Esophagus (tissue), 2 donors: ENCODE results near the gene SLC16A10. TPM values are rescaled to one million over a fixed set of nuclear protein-coding genes. Genes with fewer than 3 reads are reported as not detected.

Experiments
- H3K27ac ChIP-seq, 2 donors: one replicate each; pipeline ENCODE4 v1.5.1; 2013; ENCODE audit warnings: low read depth in 2 of 2, mild to moderate bottlenecking in 2 of 2, inconsistent platforms in 1 of 2, low read length in 1 of 2, moderate library complexity in 1 of 2
- H3K27me3 ChIP-seq, 2 donors: one replicate each; pipeline ENCODE4 v1.6.1; 2013; ENCODE audit warnings: low read length in 2 of 2, control low read depth in 1 of 2, mild to moderate bottlenecking in 1 of 2; ENCODE audit not compliant: insufficient read depth in 2 of 2, control insufficient read depth in 1 of 2
- H3K36me3 ChIP-seq, 2 donors: one replicate each; pipeline ENCODE4 v1.6.1; 2013; ENCODE audit warnings: low read length in 1 of 2; ENCODE audit not compliant: control insufficient read depth in 2 of 2, insufficient read depth in 2 of 2
- H3K4me1 ChIP-seq, 2 donors: one replicate each; pipeline ENCODE4 v1.6.1; 2013; ENCODE audit warnings: low read length in 1 of 2; ENCODE audit not compliant: control insufficient read depth in 2 of 2, insufficient read depth in 2 of 2
- H3K4me3 ChIP-seq, 2 donors: one replicate each; pipeline ENCODE4 v1.5.1; 2013; ENCODE audit warnings: low read length in 2 of 2, mild to moderate bottlenecking in 2 of 2, low read depth in 1 of 2, moderate library complexity in 1 of 2
- H3K9me3 ChIP-seq, 2 donors: one replicate each; pipeline ENCODE4 v1.6.1; 2013; ENCODE audit warnings: mild to moderate bottlenecking in 2 of 2, low read depth in 1 of 2, low read length in 1 of 2, moderate library complexity in 1 of 2; ENCODE audit not compliant: control insufficient read depth in 2 of 2, insufficient read depth in 1 of 2
- WGBS, 2 donors: extraction: QIAGEN DNeasy Blood & Tissue Kit; methylation state at CpG; one replicate each; pipeline ENCODE4 v1.1.7; 2013; 5-methylcytosine and 5-hydroxymethylcytosine counted together
- polyA plus RNA-seq, 2 donors: library from polyadenylated mRNA; stranded (reverse); fragments of 200-250 nt; gene quantifications; one replicate each; pipeline ENCODE4 v1.2.3, GENCODE V29; 2013
- donor health status: healthy with polysubstance abuse.
- donor health status: Bipolar disorder and iron deficiency.

SLC16A10 gene
- polyA plus RNA-seq, 2 donors = 0.18 to 0.41 TPM

DNA sequence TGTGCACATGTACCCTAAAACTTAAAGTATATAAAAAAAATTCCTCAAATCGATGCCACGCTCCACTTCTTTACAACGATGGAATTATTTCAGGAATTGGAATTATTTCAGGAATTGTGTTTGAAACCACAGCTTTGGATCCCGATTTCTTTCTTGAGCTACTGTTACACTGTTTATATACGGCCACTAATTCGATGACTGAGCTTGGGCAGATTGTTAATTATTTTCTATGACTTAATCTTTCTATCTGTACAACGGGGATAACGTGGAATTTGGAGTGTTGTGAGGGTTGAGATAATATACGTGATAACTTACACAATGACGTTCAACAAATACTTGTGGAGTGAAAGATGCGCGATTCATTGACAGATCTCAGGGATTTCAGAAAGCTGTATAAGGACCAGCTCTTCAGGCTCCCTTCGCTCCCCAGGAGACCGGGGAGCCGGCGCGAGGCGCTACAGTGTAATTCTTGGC lies 171.3 kb downstream of the SLC16A10 start:
- 12 to 16% methylated on average over 18 of the region's 18 CpGs for WGBS, 2 donors
- peak overlapping the region in 1 of 2 donors; percentile 19 for H3K4me3 ChIP-seq
- H3K27me3 ChIP-seq = no peaks in the 10 kb centered on the region
- peaks cover 0 to 3% of the 10 kb centered on the region in 2 donors for H3K4me1 ChIP-seq
- H3K9me3 ChIP-seq = no peaks in the 10 kb centered on the region
- H3K36me3 ChIP-seq = no peaks in the 10 kb centered on the region
- peak overlapping the region in 1 of 2 donors; percentile 58 for H3K27ac ChIP-seq

- peak overlapping the region; percentile 78 to 89 for H3K4me3 ChIP-seq
- H3K9me3 ChIP-seq = no peaks in the 10 kb centered on the region
- H3K27ac ChIP-seq = peak overlapping the region; percentile 98
- H3K27me3 ChIP-seq = no peaks in the 10 kb centered on the region
- WGBS, 2 donors = 1% methylated on average over 57 to 59 of the region's 59 CpGs
- H3K36me3 ChIP-seq = no peaks in the 10 kb centered on the region
- H3K4me1 ChIP-seq = peaks cover 0 to 3% of the 10 kb centered on the region in 2 donors
Measured at GRCh38 chr6:111259089-111259831, 172.0 kb downstream of the SLC16A10 start.

DNA sequence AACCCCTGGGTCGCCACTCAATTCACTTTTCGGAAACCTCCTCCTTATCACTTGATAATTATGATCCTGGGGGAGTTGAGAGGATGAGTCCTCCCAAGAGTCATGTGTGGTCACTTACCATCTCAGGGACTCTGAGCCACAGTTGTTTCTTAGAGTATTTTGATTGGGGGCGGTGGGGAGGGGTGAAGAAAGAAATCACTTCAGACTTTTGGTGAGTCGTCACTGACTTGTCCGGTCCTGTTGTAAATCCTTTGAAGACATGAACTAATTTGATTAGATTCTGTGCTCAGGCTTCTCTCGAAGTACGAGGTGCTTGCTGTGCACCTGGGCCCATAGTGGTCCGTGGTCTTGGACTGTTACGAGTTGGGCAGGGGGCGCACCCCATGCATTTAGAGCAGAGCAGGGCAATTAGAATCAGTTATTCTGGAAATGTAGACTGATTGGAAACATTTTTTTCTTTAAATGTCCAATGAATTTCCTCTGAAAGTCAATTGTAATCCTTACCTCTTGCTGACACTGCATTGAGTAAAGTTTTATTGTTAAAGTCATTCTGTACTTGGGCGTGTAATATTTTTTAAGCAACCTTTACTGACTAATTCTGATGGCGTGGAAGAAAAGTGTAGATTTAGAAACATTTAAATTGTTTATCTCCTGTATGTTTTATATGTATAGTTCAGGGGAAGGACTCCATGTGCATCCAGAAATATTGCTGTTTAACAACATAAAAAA lies 173.4 kb downstream of the SLC16A10 start:
- Histone ChIP-seq H3K9me3 (no peaks in the 10 kb centered on the region), H3K27me3 (no peaks in the 10 kb centered on the region), H3K4me1 (peaks cover 0 to 3% of the 10 kb centered on the region in 2 donors), H3K27ac (peak overlapping the region; percentile 4 to 11), H3K36me3 (peaks cover 0 to under 1% of the 10 kb centered on the region in 2 donors), H3K4me3 (peak overlapping the region in 1 of 2 donors; percentile 22)
- 61 to 64% methylated on average over 12 of the region's 12 CpGs for WGBS, 2 donors

DNA sequence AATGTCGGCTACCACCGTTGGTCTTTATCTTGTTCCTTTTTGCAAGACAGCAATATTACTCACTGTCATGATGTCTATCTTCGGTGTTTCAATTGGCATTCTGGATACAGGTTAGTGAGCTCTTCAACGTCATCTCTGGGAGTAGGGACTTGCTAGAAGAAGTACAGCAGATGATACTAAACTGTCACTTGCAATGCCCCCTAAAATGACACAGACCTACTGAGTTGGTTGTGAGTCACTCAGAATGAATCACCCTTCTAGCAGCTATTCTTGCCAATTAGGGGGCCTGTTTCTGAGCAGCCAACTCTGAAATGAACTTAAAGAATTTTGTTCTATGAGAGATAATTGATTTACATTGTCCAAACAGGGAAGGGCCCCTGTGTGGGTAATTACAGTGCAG lies 176.5 kb downstream of the SLC16A10 start:
- H3K36me3 ChIP-seq = peaks cover 0 to 7% of the 10 kb centered on the region in 2 donors
- no peak overlapping the region for H3K27ac ChIP-seq
- no peaks in the 10 kb centered on the region for H3K27me3 ChIP-seq
- H3K9me3 ChIP-seq = no peaks in the 10 kb centered on the region
- H3K4me1 ChIP-seq = peaks cover 0 to 3% of the 10 kb centered on the region in 2 donors
- 92 to 93% methylated on average over 4 of the region's 4 CpGs for WGBS, 2 donors
- no peak overlapping the region for H3K4me3 ChIP-seq

- Histone ChIP-seq H3K4me3 (no peak overlapping the region), H3K27ac (no peak overlapping the region), H3K4me1 (no peaks in the 10 kb centered on the region), H3K27me3 (no peaks in the 10 kb centered on the region), H3K9me3 (no peaks in the 10 kb centered on the region), H3K36me3 (peaks cover 0 to 7% of the 10 kb centered on the region in 2 donors)
- 88 to 92% methylated on average over 6 of the region's 6 CpGs for WGBS, 2 donors
Measured at GRCh38 chr6:111265842-111266241, 178.5 kb downstream of the SLC16A10 start.

DNA sequence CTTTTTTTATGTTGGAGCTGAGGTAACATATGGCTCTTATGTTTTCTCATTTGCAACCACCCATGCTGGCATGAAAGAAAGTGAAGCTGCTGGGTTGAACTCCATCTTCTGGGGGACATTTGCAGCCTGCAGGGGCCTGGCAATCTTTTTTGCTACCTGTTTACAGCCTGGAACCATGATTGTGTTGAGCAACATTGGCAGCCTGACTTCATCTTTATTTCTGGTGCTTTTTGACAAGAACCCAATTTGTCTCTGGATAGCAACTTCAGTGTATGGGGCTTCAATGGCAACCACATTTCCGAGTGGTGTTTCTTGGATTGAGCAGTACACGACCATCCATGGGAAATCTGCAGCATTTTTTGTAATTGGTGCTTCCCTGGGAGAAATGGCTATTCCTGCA lies 179.0 kb downstream of the SLC16A10 start:
- Histone ChIP-seq H3K27ac (no peak overlapping the region), H3K27me3 (no peaks in the 10 kb centered on the region), H3K36me3 (peaks cover 0 to 7% of the 10 kb centered on the region in 2 donors), H3K4me1 (no peaks in the 10 kb centered on the region), H3K4me3 (no peak overlapping the region), H3K9me3 (no peaks in the 10 kb centered on the region)
- 96 to 100% methylated on average over 2 of the region's 2 CpGs for WGBS, 2 donors

GRCh38 chr6:111267764-111268333 lies 180.5 kb downstream of the SLC16A10 start:
- Histone ChIP-seq H3K9me3 (no peaks in the 10 kb centered on the region), H3K27ac (no peak overlapping the region), H3K27me3 (no peaks in the 10 kb centered on the region), H3K4me1 (no peaks in the 10 kb centered on the region), H3K4me3 (no peak overlapping the region), H3K36me3 (peaks cover 0 to 7% of the 10 kb centered on the region in 2 donors)
- 76 to 87% methylated on average over 7 of the region's 7 CpGs for WGBS, 2 donors

DNA sequence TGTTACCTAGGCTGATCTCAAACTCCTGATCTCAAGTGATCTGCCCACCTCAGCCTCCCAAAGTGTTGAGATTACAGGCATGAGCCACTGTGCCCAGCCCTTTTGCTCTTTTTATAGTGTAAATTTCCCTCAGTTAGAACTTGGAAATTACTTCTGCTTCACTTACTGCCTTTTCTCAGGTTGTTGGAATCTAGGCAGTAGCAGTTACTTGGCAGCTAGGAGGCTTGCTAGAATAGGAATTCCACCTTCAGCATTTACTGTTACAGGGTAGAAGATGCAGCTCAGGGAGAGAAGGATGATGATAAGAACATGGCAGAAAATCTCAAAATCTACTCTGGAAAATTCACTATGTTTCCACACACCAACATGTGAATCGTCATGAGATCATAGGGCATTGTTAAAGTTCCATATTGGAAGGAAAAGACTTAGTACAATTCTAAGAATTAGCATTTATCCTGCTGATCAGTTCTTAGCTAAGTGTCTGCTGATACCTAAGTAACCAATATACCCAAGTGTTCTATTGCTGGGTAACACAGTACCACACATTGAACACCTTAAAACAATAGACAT lies 182.2 kb downstream of the SLC16A10 start:
- Histone ChIP-seq H3K4me1 (no peaks in the 10 kb centered on the region), H3K36me3 (peaks cover 0 to 7% of the 10 kb centered on the region in 2 donors), H3K27ac (no peak overlapping the region), H3K4me3 (no peak overlapping the region), H3K9me3 (no peaks in the 10 kb centered on the region), H3K27me3 (no peaks in the 10 kb centered on the region)
- WGBS, 2 donors = 96 to 97% methylated on average over 1 of the region's 1 CpG

GRCh38 chr6:111270121-111270520 lies 182.8 kb downstream of the SLC16A10 start:
- Histone ChIP-seq H3K4me1 (no peaks in the 10 kb centered on the region), H3K27me3 (no peaks in the 10 kb centered on the region), H3K9me3 (peaks cover 2% of the 10 kb centered on the region in 2 donors), H3K27ac (no peak overlapping the region), H3K4me3 (no peak overlapping the region), H3K36me3 (peaks cover 4 to 9% of the 10 kb centered on the region in 2 donors)
- WGBS, 2 donors = 98 to 99% methylated on average over 4 of the region's 4 CpGs
